Spleen (tissue), 11 donors: ENCODE data around the gene ITPR2. TPM values are rescaled to one million over a fixed set of nuclear protein-coding genes. Genes with fewer than 3 reads are reported as not detected.

Experiments
- DNase-seq: peaks from one replicate; pipeline ENCODE4 v3.0.0-alpha.2; 2020
- H3K27ac ChIP-seq, 8 donors: fragments of 200-600 bp; sonication (generic) in 7 of 8; 1 replicate in 4 of 8; 2 replicates in 4 of 8; pipeline versions ENCODE4 v1.5.0 to v1.8.0; 2016 to 2021; ENCODE audit warnings: inconsistent platforms in 4 of 8, mild to moderate bottlenecking in 4 of 8, moderate library complexity in 1 of 8
- H3K27me3 ChIP-seq, 7 donors: fragments of 200-600 bp; sonication (generic) in 6 of 7; replicated peaks in 1 of 7; 1 replicate in 4 of 7; 2 replicates in 3 of 7; pipeline versions ENCODE4 v1.5.0 to v1.8.0; 2016 to 2021; ENCODE audit warnings: inconsistent platforms in 3 of 7, mild to moderate bottlenecking in 1 of 7
- H3K36me3 ChIP-seq, 6 donors: fragments of 200-600 bp; sonication (generic) in 5 of 6; 1 replicate in 4 of 6; 2 replicates in 2 of 6; pipeline versions ENCODE4 v1.5.0 to v1.8.0; 2016 to 2021; ENCODE audit warnings: inconsistent platforms in 2 of 6
- H3K4me1 ChIP-seq, 6 donors: fragments of 200-600 bp; sonication (generic) in 5 of 6; 1 replicate in 3 of 6; 2 replicates in 3 of 6; pipeline versions ENCODE4 v1.5.0 to v1.8.0; 2016 to 2021; ENCODE audit warnings: inconsistent platforms in 3 of 6
- H3K4me3 ChIP-seq, 8 donors: fragments of 200-600 bp; sonication (generic) in 7 of 8; 1 replicate in 4 of 8; 2 replicates in 4 of 8; pipeline versions ENCODE4 v1.5.0 to v1.8.0; 2016 to 2021; ENCODE audit warnings: inconsistent platforms in 4 of 8, mild to moderate bottlenecking in 4 of 8, moderate library complexity in 2 of 8
- H3K9me3 ChIP-seq, 8 donors: fragments of 200-600 bp; sonication (generic) in 7 of 8; 1 replicate in 4 of 8; 2 replicates in 4 of 8; pipeline versions ENCODE4 v1.5.0 to v1.8.0; 2016 to 2021; ENCODE audit warnings: inconsistent platforms in 4 of 8
- CTCF ChIP-seq, 11 experiments: fragments of 200-600 bp in 7 of 11; fragments of 450-650 bp in 4 of 11; sonication (generic) in 4 of 11; IDR thresholded peaks in 8 of 11; conservative IDR thresholded peaks in 3 of 11; 1 replicate in 7 of 11; 2 replicates in 4 of 11; pipeline versions ENCODE4 v1.4.0 to v1.8.0; 2016 to 2021; ENCODE audit warnings: antibody characterized with exemption in 11 of 11, inconsistent platforms in 4 of 11, mild to moderate bottlenecking in 1 of 11
- POLR2A ChIP-seq, 3 donors: fragments of 450-650 bp; IDR thresholded peaks; one replicate each; pipeline ENCODE4 v1.5.1; 2017; ENCODE audit warnings: antibody characterized with exemption in 3 of 3, mild to moderate bottlenecking in 1 of 3
- POLR2AphosphoS5 ChIP-seq, 3 donors: sonication (generic); formaldehyde crosslinking; IDR thresholded peaks; one replicate each; pipeline ENCODE4 v1.5.1; 2017; ENCODE audit warnings: antibody characterized with exemption in 3 of 3
- WGBS, 5 donors: extraction: QIAGEN DNeasy Blood & Tissue Kit in 3 of 5; methylation state at CpG; one replicate each; pipeline versions ENCODE4 v1.1.5 to v1.1.7; 2013 to 2018; 5-methylcytosine and 5-hydroxymethylcytosine counted together
- intact Hi-C: fragments of 100-400 bp; cut with DNase I; formaldehyde crosslinking; loops from one replicate; pipeline ENCODE4 v1.15.0; 2023; ENCODE audit warnings: low total_unique reads
- polyA plus RNA-seq, 3 donors: library from polyadenylated mRNA; stranded (reverse); fragments of 200-250 nt; gene quantifications; one replicate each; pipeline ENCODE4 v1.2.1, GENCODE V29; 2013
- small RNA-seq, 4 donors: library from RNA; depleted of rRNA; stranded (forward); fragments of <200 nt; gene quantifications; one replicate each; pipeline ENCODE3, GENCODE V24; 2016
- total RNA-seq, 7 donors: library from RNA; depleted of rRNA in 3 of 7; stranded (reverse); fragments of >200 nt in 3 of 7; fragmentation: NEBNext Ultra II Directional in 4 of 7; extraction: Animal tissue kit (Norgen Biotek cat#: 25700) in 4 of 7; gene quantifications; one replicate each; pipeline versions ENCODE4 v1.1.0 to v1.2.1, GENCODE V29; 2016 to 2021
- donor health status: healthy with polysubstance abuse.
- donor health status: DM: no; HTN: no; CAD: no; lungs with moderate emphysema.
- donor health status: DM: no; HTN: no; CAD: no.
- donor health status: Bipolar disorder and iron deficiency.
- donor health status: healthy.
- donor health status: DM: no; HTN: no; CAD: no.
- donor health status: DM: yes; HTN: yes; CAD: no.

The ITPR2 gene
- total and polyA plus RNA-seq, 10 donors = 3.2 to 105 (median 60.4) TPM

- WGBS, 5 donors = 67 to 79% (median 72%) methylated on average over 13 to 14 of the region's 14 CpGs
- H3K27ac ChIP-seq = no peak overlapping the region
- no peak for DNase-seq
These were observed 545.2 kb downstream of the ITPR2 start for GRCh38 chr12:26287671-26288381.

More at GRCh38 chr12:26287671-26288381, 545.2 kb downstream of the ITPR2 start:
- Histone ChIP-seq H3K27me3 (no peaks in the 10 kb centered on the region), H3K4me3 (no peak overlapping the region), H3K4me1 (no peaks in the 10 kb centered on the region), H3K36me3 (no peaks in the 10 kb centered on the region), H3K9me3 (peaks cover 0 to 4% (median 0%) of the 10 kb centered on the region in 8 donors)
- intact Hi-C loops = no loop called here
- no peak for TF ChIP-seq POLR2A (IDR thresholded peaks at IDR 0.05)
- TF ChIP-seq CTCF (IDR thresholded peaks at IDR 0.05 in 8 of 11, conservative IDR thresholded peaks at IDR 0.05 in 3 of 11) = no peak
- no peak for TF ChIP-seq POLR2AphosphoS5 (IDR thresholded peaks at IDR 0.05)

Small RNA genes lying within 50 kb of the gene (small RNA-seq; reads per million reads assigned to genes)
- 0 to 0.07 (median 0) reads per million in 4 donors for gene RNA5SP354

Other genes with a start within 250 kb of the ITPR2 start
- 10 to 100 TPM; 16.4 to 30.0 (median 21.2) TPM for gene INTS13, start 104.8 kb upstream of the ITPR2 start, total RNA-seq
- 10 to 100 TPM; 27.9 to 31.1 (median 29.9) TPM for gene INTS13, start 104.8 kb upstream of the ITPR2 start, polyA plus RNA-seq
- 100 to 1,000 TPM in 2 of 7 donors, 10 to 100 TPM in 5; 62.2 to 142 (median 77.2) TPM for gene FGFR1OP2, start 105.3 kb upstream of the ITPR2 start, total RNA-seq
- gene FGFR1OP2, start 105.3 kb upstream of the ITPR2 start, polyA plus RNA-seq = 10 to 100 TPM; 27.2 to 41.8 (median 28.0) TPM
- 10 to 100 TPM; 33.7 to 88.7 (median 52.3) TPM for gene TM7SF3, start 181.2 kb upstream of the ITPR2 start, total RNA-seq
- 10 to 100 TPM; 12.2 to 18.2 (median 16.2) TPM for gene TM7SF3, start 181.2 kb upstream of the ITPR2 start, polyA plus RNA-seq
- gene MED21, start 189.4 kb upstream of the ITPR2 start, total RNA-seq = 10 to 100 TPM; 32.0 to 53.0 (median 41.2) TPM
- gene MED21, start 189.4 kb upstream of the ITPR2 start, polyA plus RNA-seq = 10 to 100 TPM in 2 of 3 donors, 1 to 10 TPM in 1; 9.8 to 20.5 (median 15.3) TPM
- gene C12orf71, start 249.4 kb upstream of the ITPR2 start, total RNA-seq = not detected
- not detected for gene C12orf71, start 249.4 kb upstream of the ITPR2 start, polyA plus RNA-seq